ENCODE data around the gene EPHB3.
A peak's percentile ranks its signal among the peaks of the same experiment; 100 is the strongest.

The EPHB3 gene

DNA sequence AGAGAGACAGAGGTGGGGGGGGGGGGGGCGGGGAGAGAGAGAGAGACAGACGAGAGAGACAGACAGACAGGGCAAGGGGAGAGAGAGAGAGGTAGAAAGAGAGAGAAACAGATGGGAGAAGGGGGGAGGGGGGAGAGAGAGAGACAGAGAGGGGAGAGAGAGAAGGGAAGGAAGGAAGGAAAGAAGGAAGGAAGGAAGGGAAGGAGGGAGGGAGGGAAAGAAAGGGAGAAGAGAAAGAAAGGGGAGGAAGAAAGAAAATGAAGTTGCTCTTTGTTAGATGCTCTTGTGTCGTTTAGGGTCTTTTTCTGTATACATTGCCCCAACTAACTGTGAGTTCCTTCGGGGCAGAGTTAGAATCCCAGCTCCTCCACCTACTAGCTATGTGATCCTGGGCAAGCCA is 19.0 kb upstream of the EPHB3 start:
- DNase-seq = no peak

DNA sequence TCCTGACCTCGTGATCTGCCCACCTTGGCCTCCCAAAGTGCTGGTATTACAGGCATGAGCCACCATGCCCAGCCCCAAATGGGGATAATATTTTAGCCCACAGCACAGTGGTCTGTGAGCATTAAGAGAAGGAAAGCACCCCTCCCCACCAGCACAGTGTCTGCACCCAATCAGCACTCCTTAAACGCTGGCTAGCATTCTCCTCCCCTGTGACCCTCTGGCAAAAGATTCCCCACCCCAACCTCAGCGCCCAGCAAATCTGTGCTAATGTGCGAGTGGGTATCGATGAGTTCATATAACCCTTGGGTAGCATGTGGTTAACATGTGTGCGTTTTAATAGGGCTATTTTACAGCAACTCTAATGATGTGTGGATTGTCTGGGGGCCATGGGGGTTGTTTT is 18.3 kb upstream of the EPHB3 start:
- DNase-seq = no peak

DNA sequence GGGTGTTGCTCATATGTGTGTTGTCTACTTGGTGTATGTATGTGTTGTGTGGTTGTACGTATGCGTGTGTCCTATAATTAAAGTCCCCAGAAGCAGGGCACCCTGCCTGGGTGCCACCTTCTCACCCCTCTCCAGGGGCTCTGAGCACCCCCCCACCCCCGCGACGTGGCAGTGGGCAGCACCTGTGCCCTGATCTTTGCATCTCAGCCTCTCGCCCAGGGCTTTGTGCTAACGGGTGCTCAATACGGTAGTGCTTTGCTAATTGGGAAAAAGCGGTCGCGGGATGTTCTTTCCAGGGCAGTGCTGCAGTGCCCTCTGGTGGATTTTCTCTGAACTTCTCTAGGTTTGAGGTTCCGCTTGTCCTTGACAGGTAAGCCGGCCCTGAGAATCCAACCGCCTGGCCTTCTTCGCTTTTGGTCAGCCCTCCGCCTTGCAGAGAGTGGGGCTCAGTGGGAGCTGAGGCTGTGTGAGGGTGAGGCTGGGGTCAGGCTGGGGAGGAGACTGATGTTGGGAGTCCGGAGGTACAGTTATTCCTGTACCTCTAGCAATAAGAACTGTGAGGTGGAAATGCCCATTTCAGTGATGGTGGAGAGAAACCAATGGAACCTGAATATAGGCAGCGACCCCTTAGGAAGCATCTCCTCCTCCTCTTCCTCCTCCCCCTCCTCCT is 17.6 kb upstream of the EPHB3 start:
- DNase-seq = peak; percentile 69

DNA sequence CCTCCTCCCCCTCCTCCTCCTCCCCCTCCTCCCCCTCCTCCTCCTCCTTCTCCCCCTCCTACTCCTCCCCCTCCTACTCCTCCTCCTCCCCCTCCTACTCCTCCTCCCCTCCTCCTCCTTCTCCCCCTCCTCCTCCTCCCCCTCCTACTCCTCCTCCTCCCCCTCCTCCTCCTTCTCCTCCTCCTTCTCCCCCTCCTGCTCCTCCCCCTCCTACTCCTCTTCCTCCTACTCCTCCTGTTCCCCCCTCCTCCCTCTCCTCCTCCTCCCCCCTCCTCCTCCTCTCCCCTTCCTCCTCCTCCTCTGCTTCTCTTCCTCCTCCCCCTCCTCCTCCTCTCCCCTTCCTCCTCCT is 17.1 kb upstream of the EPHB3 start:
- no peak for DNase-seq

DNA sequence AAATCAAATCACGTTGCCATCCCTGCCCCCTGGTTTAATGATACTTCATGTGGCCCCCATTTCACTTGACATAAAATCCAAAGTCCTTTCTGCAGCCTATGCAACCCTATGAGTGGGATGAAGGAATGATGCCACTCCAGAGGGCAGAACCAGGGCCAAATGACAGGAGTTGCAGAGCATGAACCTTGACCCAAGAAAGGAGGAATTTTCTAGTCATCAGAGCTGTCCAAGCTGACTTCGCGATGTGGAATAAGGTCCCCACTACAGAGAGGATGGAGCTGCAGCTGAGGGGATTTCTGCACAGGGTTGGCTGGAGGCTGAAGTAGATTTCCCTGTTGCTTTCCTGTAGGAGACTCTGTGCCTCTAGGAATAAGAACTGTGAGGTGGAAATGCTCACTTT is 15.8 kb upstream of the EPHB3 start:
- no peak for DNase-seq

DNA sequence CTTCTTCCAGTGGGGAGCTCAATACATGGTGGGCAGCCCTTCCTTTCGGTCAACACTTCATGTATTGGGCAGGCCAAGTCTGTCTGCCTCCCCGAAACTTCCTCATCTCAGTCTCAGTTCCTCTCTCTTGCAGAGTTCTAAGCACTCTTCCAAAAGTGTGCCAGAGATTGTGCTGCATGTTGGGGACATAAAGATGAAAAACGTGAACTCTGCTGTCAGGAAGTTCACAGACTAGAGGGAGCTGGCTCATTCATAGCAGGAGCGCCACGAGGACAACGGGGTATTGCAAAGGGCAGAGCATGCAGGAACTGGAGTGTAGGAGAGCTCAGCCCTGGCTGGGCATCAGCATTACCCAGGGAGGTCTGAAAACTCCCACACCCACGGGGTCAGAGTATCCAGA is 15.3 kb upstream of the EPHB3 start:
- no peak for DNase-seq

DNA sequence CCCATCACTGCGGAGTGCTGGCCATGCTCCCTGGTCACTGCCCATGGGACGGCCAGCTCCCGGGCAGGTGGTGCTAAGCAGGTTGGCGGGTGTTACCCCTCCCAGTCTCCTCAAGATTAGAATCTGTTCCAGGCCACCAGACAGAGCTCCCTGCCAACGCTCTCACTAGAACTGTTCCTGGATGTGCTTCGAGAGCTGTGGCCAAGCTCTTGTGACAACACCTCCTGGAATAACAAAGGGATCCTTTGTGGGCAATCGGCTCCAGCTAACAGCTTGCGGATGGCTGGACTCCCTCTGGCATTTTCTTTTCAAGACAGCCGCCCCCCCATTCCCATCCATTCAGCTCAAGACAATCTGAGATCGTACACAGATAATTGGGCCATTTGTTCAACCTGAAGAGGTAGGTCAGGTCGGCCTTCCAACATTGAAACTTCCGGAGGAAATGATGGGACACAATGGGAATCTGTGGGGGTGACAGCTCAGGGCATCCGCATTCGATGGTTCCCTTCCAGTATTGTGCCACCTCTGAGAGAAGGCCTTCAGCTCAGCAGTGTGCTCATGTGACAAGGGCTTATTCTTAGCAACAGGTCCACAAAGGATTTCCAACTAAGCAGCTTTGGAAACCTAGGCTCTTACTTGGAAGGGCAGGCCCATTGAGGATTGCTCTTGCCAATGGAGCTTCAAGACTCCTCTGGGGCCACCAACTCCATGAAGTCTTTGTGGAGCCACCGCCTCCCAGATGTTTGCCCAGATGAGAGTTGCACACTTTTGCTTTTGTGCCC is 11.6 kb upstream of the EPHB3 start:
- DNase-seq = no peak

DNA sequence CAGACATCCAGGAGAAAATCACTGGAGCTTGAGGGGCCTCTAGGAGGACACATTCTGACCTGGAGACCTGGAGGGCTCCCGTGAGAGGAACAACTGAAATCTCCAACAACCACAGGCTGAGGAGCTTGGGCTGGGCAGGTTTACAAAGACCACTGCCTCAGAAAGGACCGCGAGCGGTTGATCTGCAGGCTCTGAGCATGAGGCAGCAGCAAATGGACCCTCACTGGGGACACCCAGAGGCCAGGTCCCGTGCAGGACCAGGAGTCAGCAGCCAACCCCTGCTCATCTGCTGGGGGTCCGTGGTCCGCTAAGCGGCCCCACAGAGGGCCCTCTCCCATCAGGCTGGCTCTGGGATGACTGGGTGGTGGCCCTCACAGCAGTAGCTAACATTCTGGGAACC is 10.5 kb upstream of the EPHB3 start:
- DNase-seq = no peak

DNA sequence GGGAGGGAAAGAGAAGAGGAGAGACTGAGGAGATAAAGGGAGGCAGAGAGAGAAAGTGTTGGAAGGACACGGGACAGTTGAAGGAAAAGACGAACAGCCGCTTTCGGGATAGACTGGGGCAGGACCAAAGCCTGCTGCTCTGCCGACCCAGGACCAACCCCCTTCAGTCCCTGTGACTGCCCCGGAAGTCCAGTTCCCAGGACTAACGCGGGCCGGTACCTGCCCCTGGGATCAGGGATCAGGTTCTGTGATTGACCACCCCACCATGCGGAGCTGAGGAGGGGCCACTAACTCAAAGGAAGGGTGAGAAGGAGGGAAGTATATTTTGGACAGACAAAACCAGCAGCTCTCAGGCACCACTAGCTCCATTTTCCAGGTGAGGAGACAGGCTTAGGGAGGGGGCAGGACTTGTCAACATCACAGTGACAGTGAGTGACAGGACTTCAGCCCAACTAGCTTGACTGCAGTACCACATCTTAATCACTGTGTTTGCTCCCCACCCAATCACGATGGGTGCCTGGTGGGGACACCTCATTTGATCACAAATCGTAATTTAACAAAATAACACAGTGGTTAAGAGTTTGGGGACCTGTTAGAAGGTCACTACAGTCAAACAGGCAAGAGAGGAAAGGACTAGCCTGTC is 9.8 kb upstream of the EPHB3 start:
- DNase-seq = no peak

DNA sequence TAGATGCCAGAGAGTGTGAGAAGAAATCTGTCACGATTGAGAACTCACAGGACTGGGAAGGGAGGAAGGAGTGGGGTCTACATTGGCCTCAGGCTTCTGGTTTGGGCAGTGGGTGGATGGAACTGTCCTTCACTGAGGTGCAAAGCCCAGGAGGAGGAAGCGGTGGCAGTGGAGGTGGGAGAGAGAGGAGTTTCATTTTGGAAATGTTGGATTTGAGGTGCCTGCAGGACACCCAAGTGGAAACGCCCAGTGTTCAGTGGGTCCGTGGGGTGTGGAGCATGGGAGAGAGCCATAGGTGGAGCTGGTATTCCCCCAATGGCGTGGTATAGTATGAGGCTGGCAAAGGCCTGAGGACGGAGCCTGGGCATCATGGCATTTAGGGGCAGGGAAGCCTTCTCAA is 9.3 kb upstream of the EPHB3 start:
- DNase-seq = no peak

DNA sequence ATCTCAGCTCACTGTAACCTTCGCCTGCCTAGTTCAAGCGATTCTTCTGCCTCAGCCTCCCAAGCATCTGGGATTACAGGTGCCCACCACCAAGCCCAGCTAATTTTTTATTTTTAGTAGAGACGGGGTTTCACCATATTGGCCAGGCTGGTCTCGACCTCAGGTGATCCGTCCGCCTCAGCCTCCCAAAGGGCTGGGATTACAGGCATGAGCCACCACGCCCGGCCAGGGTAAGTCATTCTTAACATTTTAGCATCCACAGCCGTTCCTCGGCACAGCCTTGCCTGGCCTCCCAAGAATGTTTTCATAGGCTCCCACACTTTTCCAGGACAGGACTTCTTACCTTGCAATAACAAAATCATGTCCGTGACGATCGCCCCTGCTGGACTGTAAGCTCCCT is 8.7 kb upstream of the EPHB3 start:
- no peak for DNase-seq

DNA sequence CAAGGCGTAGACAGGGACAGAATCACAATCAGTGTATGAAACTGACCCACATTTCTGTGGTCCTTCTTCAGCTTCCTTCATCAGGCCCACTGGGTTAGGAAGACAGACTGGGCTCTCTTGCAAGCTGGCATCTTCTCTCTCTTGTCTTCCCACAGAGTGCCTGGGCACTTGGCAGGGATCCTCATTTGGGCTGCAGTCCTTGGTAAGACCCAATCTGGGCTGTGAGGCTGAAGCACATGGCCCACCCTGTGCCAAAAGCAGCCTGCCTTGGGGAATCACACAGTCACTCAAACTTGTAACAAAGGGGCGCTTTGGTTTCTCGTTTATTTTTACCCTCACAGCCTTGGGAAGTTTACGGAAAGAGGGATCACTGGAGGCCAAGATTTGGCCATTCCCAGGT is 8.2 kb upstream of the EPHB3 start:
- DNase-seq = no peak

DNA sequence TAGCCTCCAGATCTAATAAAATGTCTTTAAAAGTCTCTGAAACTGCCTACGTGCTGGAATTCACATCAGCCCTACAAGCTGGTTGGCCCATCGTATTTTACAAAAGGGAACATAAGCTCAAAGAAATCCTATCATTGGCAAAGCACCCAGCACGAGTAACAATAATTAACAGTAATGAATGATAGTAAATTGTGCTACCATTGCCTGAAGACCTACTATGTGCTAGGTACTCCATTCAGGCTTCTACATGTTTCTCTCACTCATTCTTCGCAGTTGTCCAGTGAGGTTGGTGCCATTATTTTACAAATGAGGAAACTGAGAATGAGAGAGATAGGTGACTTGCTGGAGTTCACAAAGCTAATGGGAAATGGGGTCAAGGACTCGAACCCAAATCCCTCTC is 7.1 kb upstream of the EPHB3 start:
- DNase-seq = no peak

DNA sequence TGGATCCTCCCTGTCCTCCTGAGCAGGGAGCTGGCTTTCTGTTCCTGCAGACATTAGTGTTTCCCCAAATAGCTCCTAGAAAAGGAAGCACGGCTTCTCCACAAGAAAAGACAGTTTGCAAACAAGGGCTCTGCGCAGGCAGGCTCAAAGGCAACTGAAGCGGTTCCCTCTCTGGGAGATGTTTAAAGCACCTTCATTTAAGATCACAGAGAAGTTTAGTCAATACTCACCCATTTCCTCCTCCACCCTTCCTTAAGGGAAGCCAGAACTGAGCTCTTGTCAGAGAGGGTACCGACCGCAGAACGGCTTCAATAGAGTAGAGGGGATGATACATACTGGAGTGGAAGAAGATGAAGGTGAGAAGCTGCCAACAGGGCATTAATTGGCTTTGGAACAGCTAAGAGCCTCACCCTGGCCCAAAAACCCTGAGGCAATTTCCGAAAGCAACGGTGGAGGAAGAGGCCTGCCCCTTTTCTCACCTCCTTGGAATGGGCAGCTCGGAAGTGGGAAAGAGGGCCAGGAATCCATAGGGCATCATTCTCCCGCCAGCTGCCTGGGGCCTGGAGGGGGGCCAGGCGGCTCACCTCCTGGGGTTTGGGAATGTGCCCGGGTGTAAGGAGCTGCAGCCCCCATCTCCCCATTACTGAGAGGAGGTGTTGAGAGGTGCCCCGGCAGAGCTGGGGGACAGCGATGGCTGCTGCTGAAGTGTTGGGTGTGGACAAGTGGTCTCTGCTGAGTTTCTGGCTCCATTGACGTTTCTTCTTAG is 4.8 kb upstream of the EPHB3 start:
- DNase-seq = no peak

DNA sequence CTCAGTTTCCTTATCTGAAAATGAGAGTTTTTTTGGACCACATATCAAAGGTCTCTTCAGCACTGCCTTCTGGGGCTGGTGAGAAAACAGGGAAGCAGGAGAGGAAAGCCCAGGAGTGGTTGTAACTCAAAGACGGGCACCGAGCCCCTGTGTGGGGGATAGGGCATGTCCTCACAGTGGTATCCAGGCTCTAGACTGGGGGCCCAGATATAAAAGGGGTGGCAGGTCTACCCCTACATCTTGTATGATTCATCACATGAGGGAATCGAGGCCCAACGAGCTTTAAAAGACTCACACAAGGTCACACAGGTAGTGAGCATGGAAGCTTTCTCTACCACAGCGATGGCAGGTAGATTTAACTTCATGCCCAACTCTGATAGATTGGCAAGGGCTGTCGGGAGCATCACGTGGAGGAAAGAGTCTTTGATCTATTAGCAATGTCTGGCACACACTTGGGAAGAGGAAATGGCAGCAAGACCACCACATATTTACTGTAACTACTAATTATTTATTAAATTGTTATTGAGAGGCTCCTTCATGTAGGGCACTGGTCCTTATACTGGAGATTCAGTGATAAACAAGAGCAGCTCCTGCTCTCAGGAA is 4.1 kb upstream of the EPHB3 start:
- DNase-seq = no peak

DNA sequence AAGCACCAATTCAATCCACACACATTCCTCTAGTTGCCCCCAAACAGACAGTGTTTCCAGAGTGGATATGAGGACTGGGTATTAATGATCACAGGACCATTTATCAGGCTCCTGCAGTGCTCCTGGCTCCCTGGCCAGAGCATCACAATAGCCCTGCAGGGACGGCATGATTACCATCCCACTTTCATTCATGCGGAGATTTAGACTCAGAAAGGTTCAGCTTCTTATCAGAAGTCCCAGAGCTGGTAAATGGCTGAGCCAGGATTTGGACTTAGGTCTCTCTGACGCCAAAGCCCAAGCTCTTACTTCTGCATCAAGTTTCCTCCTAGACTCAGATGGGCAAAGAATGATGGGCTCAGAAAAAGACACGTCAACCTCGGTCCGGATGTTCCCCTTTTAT is 2.9 kb upstream of the EPHB3 start:
- no peak for DNase-seq

DNA sequence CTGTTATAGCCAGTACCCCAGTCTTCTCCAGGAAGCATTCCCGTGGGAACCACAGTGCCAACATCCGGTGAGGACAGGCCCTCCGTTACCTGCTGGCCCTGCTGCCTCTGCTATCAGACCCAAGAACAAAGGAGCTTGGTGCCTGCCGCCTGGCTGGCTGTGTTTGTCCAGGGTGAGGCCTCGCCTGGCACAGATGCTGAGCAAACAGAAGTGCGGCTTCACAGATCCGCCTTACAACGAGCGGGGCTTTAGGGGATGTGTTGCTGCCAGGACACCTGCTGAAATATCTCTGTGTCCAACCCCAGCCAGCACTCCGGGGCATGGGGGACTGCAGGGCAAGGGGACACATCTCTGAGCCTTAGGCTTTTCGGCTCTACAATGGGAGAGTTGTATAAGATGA is 2.2 kb upstream of the EPHB3 start:
- no peak for DNase-seq

DNA sequence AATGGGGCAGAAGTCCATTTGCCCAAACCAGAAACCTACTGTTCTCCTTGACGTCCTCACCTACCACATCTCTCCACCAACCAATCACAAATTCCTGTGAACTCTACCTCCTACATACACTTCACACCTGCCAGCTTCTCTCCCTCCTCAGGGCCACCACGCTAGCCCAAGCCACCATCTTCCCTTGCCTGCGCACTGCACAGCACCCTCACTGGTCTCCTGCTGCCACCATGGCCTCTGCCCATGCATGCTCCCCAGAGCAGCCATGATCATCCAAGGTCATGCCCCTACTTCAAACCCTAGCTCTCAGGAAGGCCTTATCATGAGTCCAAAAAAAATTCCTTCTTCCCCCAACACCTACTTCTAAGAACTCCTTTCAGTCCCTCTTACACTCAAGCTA is 1.1 kb upstream of the EPHB3 start:
- no peak for DNase-seq

DNA sequence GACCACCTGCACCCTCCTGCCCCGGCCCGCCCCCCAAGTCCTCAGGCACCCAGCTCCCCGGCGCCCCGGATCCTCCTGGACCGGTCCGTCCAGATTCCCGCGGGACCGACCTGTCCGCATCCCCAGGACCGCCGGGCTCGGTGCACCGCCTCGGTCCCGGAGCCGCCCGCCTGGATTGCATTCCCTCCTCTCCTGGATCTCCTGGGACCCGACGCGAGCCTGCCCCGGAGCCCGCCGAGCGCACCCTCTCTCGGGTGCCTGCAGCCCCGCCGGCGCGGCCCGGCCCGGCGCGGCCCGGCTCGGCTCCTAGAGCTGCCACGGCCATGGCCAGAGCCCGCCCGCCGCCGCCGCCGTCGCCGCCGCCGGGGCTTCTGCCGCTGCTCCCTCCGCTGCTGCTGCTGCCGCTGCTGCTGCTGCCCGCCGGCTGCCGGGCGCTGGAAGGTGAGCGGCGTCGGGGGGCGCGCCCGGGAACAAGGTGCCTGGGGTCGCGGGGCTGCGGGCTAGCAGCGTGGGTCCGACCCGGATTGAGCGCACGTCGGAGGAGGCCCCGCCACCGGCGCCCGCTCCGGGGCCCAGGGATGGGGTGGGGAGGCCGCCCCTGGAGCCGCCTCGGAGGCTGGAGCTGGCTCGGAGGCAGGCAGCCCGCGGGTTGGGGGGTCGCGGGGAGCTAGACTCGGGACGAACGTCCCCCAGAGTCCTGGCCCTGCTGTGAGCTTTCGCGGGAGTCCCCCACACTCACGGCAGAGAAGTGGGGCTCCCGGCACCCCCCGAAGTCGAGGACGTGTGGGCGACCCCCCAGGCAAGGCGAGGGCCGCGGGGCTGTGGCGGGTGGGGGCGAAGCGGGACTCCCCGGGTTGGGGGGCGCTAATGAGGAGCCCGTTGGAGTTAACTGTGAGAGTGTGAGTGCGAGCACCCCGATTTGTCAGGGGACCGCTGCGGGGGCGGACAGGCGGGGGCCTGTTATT is 610 bp downstream of the EPHB3 start:
- peak; percentile 67 for DNase-seq

DNA sequence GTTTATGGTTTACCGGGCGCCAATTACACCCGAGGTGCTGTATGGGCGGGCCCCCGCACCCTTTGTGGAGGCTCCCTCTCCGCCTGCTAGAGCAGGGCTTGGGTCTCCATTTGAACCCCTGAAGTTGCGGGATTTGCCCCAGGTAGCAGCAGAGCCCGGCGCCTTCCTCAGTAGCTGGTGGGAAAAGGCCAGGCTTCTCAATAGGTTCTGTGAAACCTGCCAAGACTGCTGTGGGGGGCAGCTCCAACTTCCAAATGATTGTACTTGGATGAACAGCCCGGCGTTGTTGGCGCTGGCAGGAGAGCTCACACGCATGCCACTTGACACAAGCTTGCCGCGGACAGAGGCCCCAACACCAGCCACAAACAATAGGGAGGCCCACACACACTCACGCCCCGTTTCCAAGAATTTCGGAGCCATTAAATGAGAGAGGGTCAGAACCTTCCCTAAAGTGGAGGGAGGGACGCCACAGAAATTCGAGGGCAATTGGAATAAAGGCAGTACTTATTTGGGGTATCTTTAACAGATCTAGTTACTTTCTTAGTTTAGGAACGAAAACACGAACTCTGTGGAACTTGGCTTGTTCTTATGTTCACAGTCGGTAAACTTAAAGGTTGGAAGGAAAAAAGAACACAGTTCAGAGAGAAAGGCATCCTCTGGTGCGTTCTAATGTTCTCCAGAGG is 1.4 kb downstream of the EPHB3 start:
- DNase-seq = peak; percentile 57

DNA sequence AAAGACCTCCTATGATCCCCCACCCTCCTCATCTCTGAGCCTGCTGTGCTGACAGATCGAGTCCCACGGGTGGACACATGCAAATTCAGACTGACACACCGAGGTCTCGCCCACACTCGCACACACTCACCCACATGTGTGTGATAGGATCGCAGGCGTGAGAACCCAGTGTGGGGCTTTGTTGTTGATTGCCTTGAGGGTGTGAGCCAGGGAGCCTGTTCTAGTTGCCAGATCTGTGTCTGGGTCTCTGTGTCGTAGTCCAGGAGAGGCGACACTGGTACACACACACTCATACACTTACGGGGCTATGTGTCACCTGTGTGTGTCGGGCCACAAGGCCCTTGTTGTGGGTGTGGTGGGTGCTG is 2.0 kb downstream of the EPHB3 start:
- no peak for DNase-seq
